HepG2 (cell line): ENCODE results near the gene OSBPL8. TPM values are rescaled to one million over a fixed set of nuclear protein-coding genes. Genes with fewer than 3 reads are reported as not detected.

Experiments used
- ATAC-seq: fragments of 200-7000 bp; cut with Tn5 transposase; 3 replicates; pipeline ENCODE4 v1.9.1; 2020; ENCODE audit warnings: mild to moderate bottlenecking, moderate library complexity
- BruUV-seq: library from RNA; stranded (reverse); fragments of 400-500 nt; replicated peaks from 2 replicates; lab custom pipeline; 2021; lab: Mats Ljungman, UMichigan
- CTCF ChIA-PET: fragments of 300-600 bp; formaldehyde crosslinking; extraction: SDS; loops from one replicate; lab custom pipeline; 2021; ENCODE audit warnings: low total read pairs, inconsistent platforms, low intra/inter-chr PET ratio; lab: Yijun Ruan, JAX
- POLR2A ChIA-PET: fragments of 350-600 bp; sonication (Branson Sonifier 250); formaldehyde crosslinking; loops from one replicate; lab custom pipeline; 2020; ENCODE audit warnings: antibody characterized with exemption, inconsistent platforms; lab: Yijun Ruan, JAX
- DNase-seq: peaks from one replicate; pipeline ENCODE4 v3.0.0-alpha.2; 2015; ENCODE audit warnings: low spot score
- FAIRE-seq: peaks from 3 replicates; lab custom pipeline; 2011; peaks lifted over from hg19 to GRCh38; lab: Jason Lieb, UNC
- H2AFZ ChIP-seq: one replicate; pipeline ENCODE4 v1.6.1; 2011; ENCODE audit warnings: low read length, inconsistent platforms
- H3K27ac ChIP-seq: fragments of 300-600 bp; 3 replicates; pipeline ENCODE4 v1.8.0; 2011; ENCODE audit warnings: mixed run types, mild to moderate bottlenecking, mixed read lengths, low read length, inconsistent platforms; ENCODE audit not compliant: insufficient read depth; ENCODE audit errors: extremely low read length
- H3K27me3 ChIP-seq, 2 experiments: fragments of 200-600 bp in 1 of 2; 2 replicates in 1 of 2; 3 replicates in 1 of 2; pipeline versions ENCODE4 v1.6.0 to v1.8.0; 2011; ENCODE audit warnings: low read length in 2 of 2, mild to moderate bottlenecking in 2 of 2, moderate library complexity in 2 of 2, inconsistent platforms in 1 of 2; ENCODE audit not compliant: insufficient read depth in 2 of 2, control insufficient read depth in 1 of 2
- H3K36me3 ChIP-seq, 2 experiments: fragments of 200-600 bp in 1 of 2; replicated peaks in 1 of 2; 2 replicates in 1 of 2; 3 replicates in 1 of 2; pipeline versions ENCODE4 v1.5.1 to v1.8.0; 2011; ENCODE audit warnings: low read length in 2 of 2, inconsistent platforms in 1 of 2; ENCODE audit not compliant: insufficient read depth in 2 of 2, control insufficient read depth in 1 of 2
- H3K4me1 ChIP-seq: 2 replicates; pipeline ENCODE4 v1.5.1; 2012; ENCODE audit warnings: low read length, inconsistent platforms; ENCODE audit not compliant: insufficient read depth
- H3K4me2 ChIP-seq: 2 replicates; pipeline ENCODE4 v1.6.0; 2011; ENCODE audit warnings: low read depth, low read length, inconsistent platforms
- H3K4me3 ChIP-seq, 3 experiments: fragments of 200-600 bp in 1 of 3; sonication (generic), shearing (Covaris generic) in 1 of 3; replicated peaks in 1 of 3; 2 replicates each; pipeline ENCODE4 v1.5.1; 2011 to 2016; ENCODE audit warnings: low read length in 3 of 3, inconsistent platforms in 2 of 3, low read depth in 2 of 3, mild to moderate bottlenecking in 2 of 3, control low read depth in 1 of 3, mixed read lengths in 1 of 3; ENCODE audit not compliant: insufficient read depth in 1 of 3
- H3K79me2 ChIP-seq: one replicate; pipeline ENCODE4 v1.6.1; 2011; ENCODE audit warnings: low read length, inconsistent platforms; ENCODE audit not compliant: insufficient read depth
- H3K9ac ChIP-seq: 2 replicates; pipeline ENCODE4 v1.6.0; 2011; ENCODE audit warnings: mild to moderate bottlenecking, low read depth, low read length, inconsistent platforms; ENCODE audit not compliant: insufficient read depth
- H3K9me3 ChIP-seq: 2 replicates; pipeline ENCODE4 v1.5.1; 2012; ENCODE audit warnings: mild to moderate bottlenecking, low read length
- H4K20me1 ChIP-seq: 2 replicates; pipeline ENCODE4 v1.6.0; 2011; ENCODE audit warnings: inconsistent platforms, mild to moderate bottlenecking, low read length, moderate library complexity; ENCODE audit not compliant: insufficient read depth
- BCL6 ChIP-seq: IDR thresholded peaks from 2 replicates; pipeline ENCODE4 v1.6.1; 2016; ENCODE audit warnings: missing genetic modification reagents, missing compliant biosample characterization
- CBX1 ChIP-seq: IDR thresholded peaks from one replicate; pipeline ENCODE4 v1.6.1; 2016; ENCODE audit warnings: antibody characterized with exemption, low read depth
- CREM ChIP-seq, 2 experiments: sonication (generic) in 1 of 2; formaldehyde crosslinking in 1 of 2; IDR thresholded peaks; 2 replicates each; pipeline versions ENCODE4 v1.4.0 to v1.6.1; 2016 to 2020; ENCODE audit warnings: antibody characterized with exemption in 1 of 2, mild to moderate bottlenecking in 1 of 2, missing genetic modification reagents in 1 of 2
- FOXJ3 ChIP-seq: sonication (generic); formaldehyde crosslinking; IDR thresholded peaks from 2 replicates; pipeline ENCODE4 v1.4.0; 2020; ENCODE audit warnings: missing genetic modification reagents, mild to moderate bottlenecking, borderline replicate concordance
- MEF2D ChIP-seq: sonication (generic); formaldehyde crosslinking; IDR thresholded peaks from 2 replicates; pipeline ENCODE4 v1.5.1; 2020; ENCODE audit warnings: mild to moderate bottlenecking, missing genetic modification reagents
- THAP9 ChIP-seq: sonication (generic); formaldehyde crosslinking; IDR thresholded peaks from 2 replicates; pipeline ENCODE4; 2020; ENCODE audit warnings: missing genetic modification reagents, mild to moderate bottlenecking, borderline replicate concordance
- ZNF142 ChIP-seq: sonication (generic); formaldehyde crosslinking; IDR thresholded peaks from 2 replicates; pipeline ENCODE4 v1.4.0; 2020; ENCODE audit warnings: missing genetic modification reagents
- ZNF746 ChIP-seq: sonication (generic); formaldehyde crosslinking; IDR thresholded peaks from 2 replicates; pipeline ENCODE4 v1.8.0; 2022; ENCODE audit warnings: mild to moderate bottlenecking, missing genetic modification reagents
- in situ Hi-C: cut with HindIII; loops from 2 replicates; pipeline ENCODE4 v1.10.0; 2017; ENCODE audit warnings: low pct_unique_long_range_greater_than_20kb; ENCODE audit not compliant: extremely low pct_ligation_motif_present
- intact Hi-C: fragments of 100-400 bp; cut with micrococcal nuclease; formaldehyde crosslinking; loops from one replicate; pipeline ENCODE4 v1.10.0; 2022; ENCODE audit not compliant: unreplicated experiment
- polyA plus RNA-seq, 8 experiments: library from polyadenylated mRNA; depleted of rRNA in 3 of 8; stranded (reverse) in 7 of 8; unstranded in 1 of 8; fragments of >200 nt; fragmentation: Illumina TruSeq in 4 of 8; extraction: Trizol in 4 of 8; gene quantifications; 2 replicates each; pipeline versions ENCODE4 v1.2.1 to v1.2.3, GENCODE V29; 2011 to 2016; ENCODE audit warnings: low read depth in 4 of 8, missing spikeins in 1 of 8, mixed read lengths in 1 of 8; ENCODE audit not compliant: insufficient read depth in 1 of 8
- total RNA-seq, 5 experiments: library from RNA; depleted of rRNA; stranded (reverse); fragments of >200 nt; fragmentation: Illumina TruSeq; extraction: Trizol; gene quantifications; 2 replicates each; pipeline ENCODE4 v1.2.3, GENCODE V29; 2016; ENCODE audit warnings: low read depth in 1 of 5

The OSBPL8 gene
- total and polyA plus RNA-seq, 2 of the 13 experiments (the other 11 are each of a cell fraction or from before 2014, with no cell fraction given) = 11.0 to 33.9 TPM

GRCh38 chr12:76486011-76486410 lies 73.6 kb downstream of the OSBPL8 start (continued):
- TF ChIP-seq ZNF142 (CRISPR knock-in tag) = no peak
- TF ChIP-seq MEF2D = no peak
- TF ChIP-seq, all 625 proteins: peak for 0

GRCh38 chr12:76480796-76481195 lies 78.8 kb downstream of the OSBPL8 start:
- no TSS peak for BruUV-seq
- in situ Hi-C loops (no loop called here), intact Hi-C loops (loop anchor here (10.0 kb wide), 1 partner anchor 56 kb away; no protein-coding TSS in a partner anchor)
- Histone ChIP-seq H3K79me2 (no peaks in the 10 kb centered on the region), H3K27me3 (no peaks in the 10 kb centered on the region), H3K9ac (no peak overlapping the region), H3K36me3 (no peaks in the 10 kb centered on the region), H3K4me3 (no peak overlapping the region), H3K27ac (no peak overlapping the region), H3K9me3 (no peaks in the 10 kb centered on the region), H3K4me2 (no peak overlapping the region), H2AFZ (no peak overlapping the region), H3K4me1 (no peaks in the 10 kb centered on the region), H4K20me1 (no peaks in the 10 kb centered on the region)
- FAIRE-seq (no peak), DNase-seq (no peak), ATAC-seq (no peak)
- ChIA-PET POLR2A (no interaction called here), CTCF (no interaction called here)
- TF ChIP-seq ZNF746 (CRISPR knock-in tag) = no peak
- no peak for TF ChIP-seq CBX1
- no peak for TF ChIP-seq THAP9
- TF ChIP-seq CREM (IDR thresholded peaks at IDR 0.05) = no peak
- TF ChIP-seq CREM (CRISPR knock-in tag; IDR thresholded peaks at IDR 0.05) = no peak
- no peak for TF ChIP-seq BCL6 (CRISPR knock-in tag)
- no peak for TF ChIP-seq FOXJ3
